Measurements from ENCODE around the gene PCED1A.

Gene PCED1A

GRCh38 chr20:2829376-2829775, 11.1 kb downstream of the PCED1A start:
- H3K4me3 ChIP-seq (ENCODE audit: low read length), result no peak overlapping the region
- TF ChIP-seq, protein P1, sequence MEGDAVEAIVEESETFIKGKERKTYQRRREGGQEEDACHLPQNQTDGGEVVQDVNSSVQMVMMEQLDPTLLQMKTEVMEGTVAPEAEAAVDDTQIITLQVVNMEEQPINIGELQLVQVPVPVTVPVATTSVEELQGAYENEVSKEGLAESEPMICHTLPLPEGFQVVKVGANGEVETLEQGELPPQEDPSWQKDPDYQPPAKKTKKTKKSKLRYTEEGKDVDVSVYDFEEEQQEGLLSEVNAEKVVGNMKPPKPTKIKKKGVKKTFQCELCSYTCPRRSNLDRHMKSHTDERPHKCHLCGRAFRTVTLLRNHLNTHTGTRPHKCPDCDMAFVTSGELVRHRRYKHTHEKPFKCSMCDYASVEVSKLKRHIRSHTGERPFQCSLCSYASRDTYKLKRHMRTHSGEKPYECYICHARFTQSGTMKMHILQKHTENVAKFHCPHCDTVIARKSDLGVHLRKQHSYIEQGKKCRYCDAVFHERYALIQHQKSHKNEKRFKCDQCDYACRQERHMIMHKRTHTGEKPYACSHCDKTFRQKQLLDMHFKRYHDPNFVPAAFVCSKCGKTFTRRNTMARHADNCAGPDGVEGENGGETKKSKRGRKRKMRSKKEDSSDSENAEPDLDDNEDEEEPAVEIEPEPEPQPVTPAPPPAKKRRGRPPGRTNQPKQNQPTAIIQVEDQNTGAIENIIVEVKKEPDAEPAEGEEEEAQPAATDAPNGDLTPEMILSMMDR (conservative IDR thresholded peaks at IDR 0.05; ENCODE audit: low read length), result no peak
- DNase-seq (ENCODE audit: low read depth), result no peak

DNA sequence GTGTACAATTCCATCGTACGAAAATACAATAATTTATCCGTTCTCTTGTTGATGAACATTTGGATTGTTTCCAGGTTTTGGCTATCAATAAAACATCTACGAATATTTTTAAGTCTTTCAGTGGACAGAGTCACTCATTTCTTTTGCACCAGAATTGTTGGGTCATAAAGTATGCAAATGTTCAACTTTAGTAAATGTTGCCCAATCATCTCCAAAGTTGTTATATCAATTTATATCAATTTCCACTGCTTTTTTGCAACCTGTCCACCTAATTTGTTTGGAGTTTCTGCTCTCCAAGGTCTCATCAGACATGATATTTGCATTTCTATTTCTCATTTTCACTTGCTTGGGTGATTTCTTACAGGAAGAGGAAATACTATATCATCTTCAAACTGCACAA, 13.8 kb downstream of the PCED1A start:
- TF ChIP-seq, protein P1 (conservative IDR thresholded peaks at IDR 0.05; ENCODE audit: low read length), result no peak
- H3K4me3 ChIP-seq (ENCODE audit: low read length), result no peak overlapping the region
- no peak for DNase-seq (ENCODE audit: low read depth)

GRCh38 chr20:2825761-2826160, 14.7 kb downstream of the PCED1A start:
- no peak overlapping the region for H3K4me3 ChIP-seq (ENCODE audit: low read length)
- DNase-seq (ENCODE audit: low read depth), result no peak
- TF ChIP-seq, protein P1 (conservative IDR thresholded peaks at IDR 0.05; ENCODE audit: low read length), result no peak

DNA sequence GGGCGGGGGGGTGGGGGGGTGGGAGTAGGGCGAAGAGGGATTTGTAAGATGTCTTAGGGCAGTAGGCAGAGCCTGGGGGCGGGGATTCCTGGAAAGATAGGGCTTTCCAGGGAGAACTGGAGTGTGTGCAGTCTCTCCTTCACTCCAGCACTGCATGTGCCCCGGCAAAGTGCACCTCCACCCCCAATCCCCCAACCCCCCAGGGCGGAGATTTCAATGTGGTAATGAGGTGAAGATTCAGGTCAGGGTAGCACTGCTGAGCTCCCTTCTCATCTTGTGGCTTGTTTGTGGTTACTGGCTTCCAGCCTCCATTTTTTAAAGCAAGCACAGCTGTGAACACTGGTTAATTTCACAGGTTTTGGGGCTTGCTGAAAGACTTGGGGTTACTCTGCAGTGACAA, 18.4 kb downstream of the PCED1A start:
- DNase-seq (ENCODE audit: low read depth), result no peak
- no peak overlapping the region for H3K4me3 ChIP-seq (ENCODE audit: low read length)
- TF ChIP-seq, protein P1 (conservative IDR thresholded peaks at IDR 0.05; ENCODE audit: low read length), result no peak

DNA sequence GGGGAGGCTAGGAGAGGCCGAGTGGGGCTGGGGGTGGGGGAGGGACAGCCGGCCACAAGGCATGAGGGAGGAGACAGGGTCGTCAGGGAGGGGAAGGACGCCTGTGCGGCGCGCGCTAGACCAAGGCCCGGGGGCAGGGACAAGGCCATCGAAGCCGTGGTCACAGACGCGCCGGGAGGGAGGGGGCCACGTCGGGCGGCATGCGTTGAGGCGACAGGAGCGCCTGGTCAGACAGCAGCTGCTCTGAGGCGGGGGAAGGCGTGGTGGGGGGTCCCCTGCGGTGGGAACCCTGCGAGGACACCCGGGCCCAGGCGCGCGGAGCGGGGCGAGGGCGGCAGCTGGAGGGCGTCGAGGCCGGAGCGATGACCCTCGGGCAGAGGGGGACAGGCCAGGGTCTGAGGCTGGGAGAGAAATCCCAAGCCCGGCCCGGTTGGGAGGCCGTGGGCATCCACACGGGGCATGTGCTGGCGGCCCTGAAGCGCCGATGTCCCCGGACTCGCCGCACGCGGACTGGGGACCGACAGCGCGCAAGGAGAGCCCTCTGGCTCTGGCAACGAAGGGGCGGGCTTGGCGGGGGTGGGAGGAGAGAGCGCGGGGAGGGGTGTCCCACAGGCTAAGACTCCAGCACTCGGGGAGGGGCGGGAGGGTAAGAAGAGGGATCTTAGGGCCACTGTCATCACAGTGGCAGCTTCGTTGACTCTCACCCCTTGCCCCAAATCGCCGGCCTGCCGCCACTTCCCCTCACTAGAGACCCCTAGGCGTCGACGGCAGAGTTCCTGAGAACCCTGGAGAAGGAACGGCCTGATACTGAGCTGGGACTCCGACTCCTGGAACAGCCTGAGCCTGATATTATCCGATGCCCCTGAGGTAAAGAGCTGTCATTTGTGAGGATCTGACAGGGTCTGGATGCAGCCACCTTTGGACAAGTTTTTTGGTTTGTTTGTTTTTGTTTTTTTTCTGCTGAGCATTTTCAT, 19.3 kb downstream of the PCED1A start:
- no peak for DNase-seq (ENCODE audit: low read depth)
- TF ChIP-seq, protein P1 (conservative IDR thresholded peaks at IDR 0.05; ENCODE audit: low read length), result no peak
- no peak overlapping the region for H3K4me3 ChIP-seq (ENCODE audit: low read length)

DNA sequence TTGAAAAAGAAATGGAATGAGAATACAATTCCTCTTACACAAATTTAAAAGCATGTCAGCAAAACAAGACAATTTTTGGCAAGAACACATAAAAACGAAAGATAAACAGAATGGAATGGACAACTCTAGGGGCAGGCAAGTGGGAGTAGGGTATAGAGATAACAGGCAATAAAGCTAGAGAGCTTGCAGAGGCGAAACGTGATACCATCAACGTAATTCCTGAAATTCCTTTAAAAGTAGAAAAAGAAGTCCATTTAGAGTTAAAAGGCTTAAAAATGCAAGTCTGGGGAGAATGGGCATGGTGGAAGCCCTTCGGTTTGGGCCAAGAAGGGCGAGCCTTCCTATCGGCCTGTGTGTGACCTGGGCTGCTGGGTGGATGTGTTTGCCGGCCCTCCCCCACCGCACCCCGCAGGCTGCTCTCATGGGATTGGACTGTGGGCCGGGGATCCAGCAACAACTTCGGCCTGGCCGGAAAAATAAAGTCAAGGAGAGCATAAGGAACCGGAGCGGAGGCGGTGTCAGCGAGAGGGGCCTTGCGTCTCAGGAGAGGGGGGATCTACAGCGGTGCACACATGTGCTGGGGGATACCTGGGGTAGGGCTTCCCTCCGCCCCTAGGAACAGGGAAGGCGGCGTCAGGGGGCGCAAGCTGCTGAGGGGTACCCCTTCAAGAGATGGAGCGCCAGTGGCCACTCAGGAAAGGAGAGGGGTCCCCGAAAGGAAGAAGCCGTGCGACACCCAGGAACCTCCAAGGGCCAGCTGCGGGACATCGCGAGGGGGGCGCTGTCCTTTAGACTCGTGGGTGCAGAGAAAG, 20.2 kb downstream of the PCED1A start:
- H3K4me3 ChIP-seq (ENCODE audit: low read length), result no peak overlapping the region
- TF ChIP-seq, protein P1 (conservative IDR thresholded peaks at IDR 0.05; ENCODE audit: low read length), result no peak

More for the DNA sequence above, 20.2 kb downstream of the PCED1A start:
- peak; percentile 33 for DNase-seq (ENCODE audit: low read depth)

Measured in AG10803 (cell line).